ENCODE results near the gene APPBP2.

GRCh38 chr17:60415146-60415545 is 110.9 kb downstream of the APPBP2 start:
- TF ChIP-seq CTCF (IDR thresholded peaks at IDR 0.05 in 8 of 11, conservative IDR thresholded peaks at IDR 0.05 in 3 of 11) (no peak), POLR2A (IDR thresholded peaks at IDR 0.05) (no peak)

Measured in spleen (tissue), 7 donors.